Esophagus squamous epithelium (tissue), 4 donors: ENCODE measurements around the gene ZNF594.

Experiments used
- POLR2A ChIP-seq, 4 donors: fragments of 450-650 bp; IDR thresholded peaks; one replicate each; pipeline ENCODE4 v1.6.1; 2017; ENCODE audit warnings: antibody characterized with exemption in 4 of 4, mild to moderate bottlenecking in 4 of 4, moderate library complexity in 3 of 4
- TF ChIP-seq, protein P1 (sequence below), 6 experiments: fragments of 450-650 bp in 4 of 6; fragments of 200-600 bp in 2 of 6; sonication (generic) in 2 of 6; IDR thresholded peaks; one replicate each; pipeline ENCODE4 v1.5.1; 2016 to 2019; ENCODE audit warnings: antibody characterized with exemption in 6 of 6, mild to moderate bottlenecking in 4 of 6, moderate library complexity in 4 of 6

DNA sequence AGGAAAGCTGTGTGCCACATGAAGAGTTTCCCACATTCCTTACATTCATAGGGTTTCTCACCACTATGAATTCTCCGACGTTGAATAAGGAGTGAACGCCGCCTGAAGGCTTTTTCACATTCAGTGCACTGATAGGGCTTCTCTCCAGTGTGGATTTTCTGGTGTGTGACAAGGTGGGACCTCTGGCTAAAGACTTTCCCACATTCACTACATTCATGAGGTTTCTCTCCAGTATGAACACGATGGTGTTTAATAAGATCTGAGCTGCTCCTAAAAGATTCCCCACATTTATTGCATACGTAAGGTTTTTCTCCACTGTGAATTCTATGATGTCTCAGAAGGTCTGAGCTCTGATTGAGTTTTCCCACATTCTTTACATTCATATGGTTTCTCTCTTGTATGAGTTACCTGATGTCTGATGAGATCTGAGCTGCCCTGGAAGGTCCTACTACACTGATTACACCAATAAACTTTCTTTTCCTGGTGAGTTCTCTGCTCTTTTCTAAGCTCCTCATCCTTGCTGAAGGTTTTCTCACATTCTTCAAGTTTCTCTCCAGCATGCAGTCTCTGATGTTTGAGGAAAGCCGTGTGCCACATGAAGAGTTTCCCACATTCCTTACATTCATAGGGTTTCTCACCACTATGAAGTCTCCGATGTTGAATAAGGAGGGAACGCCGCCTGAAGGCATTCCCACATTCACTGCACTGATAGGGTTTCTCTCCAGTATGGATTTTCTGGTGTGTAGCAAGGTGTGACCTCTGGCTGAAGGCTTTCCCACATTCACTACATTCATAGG lies 10.0 kb downstream of the ZNF594 start:
- TF ChIP-seq, protein P1, sequence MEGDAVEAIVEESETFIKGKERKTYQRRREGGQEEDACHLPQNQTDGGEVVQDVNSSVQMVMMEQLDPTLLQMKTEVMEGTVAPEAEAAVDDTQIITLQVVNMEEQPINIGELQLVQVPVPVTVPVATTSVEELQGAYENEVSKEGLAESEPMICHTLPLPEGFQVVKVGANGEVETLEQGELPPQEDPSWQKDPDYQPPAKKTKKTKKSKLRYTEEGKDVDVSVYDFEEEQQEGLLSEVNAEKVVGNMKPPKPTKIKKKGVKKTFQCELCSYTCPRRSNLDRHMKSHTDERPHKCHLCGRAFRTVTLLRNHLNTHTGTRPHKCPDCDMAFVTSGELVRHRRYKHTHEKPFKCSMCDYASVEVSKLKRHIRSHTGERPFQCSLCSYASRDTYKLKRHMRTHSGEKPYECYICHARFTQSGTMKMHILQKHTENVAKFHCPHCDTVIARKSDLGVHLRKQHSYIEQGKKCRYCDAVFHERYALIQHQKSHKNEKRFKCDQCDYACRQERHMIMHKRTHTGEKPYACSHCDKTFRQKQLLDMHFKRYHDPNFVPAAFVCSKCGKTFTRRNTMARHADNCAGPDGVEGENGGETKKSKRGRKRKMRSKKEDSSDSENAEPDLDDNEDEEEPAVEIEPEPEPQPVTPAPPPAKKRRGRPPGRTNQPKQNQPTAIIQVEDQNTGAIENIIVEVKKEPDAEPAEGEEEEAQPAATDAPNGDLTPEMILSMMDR (IDR thresholded peaks at IDR 0.05): no peak
- TF ChIP-seq POLR2A (IDR thresholded peaks at IDR 0.05): no peak
